Left hindlimb (tissue), 1 donor: ENCODE measurements around the gene CC2D1A.
A peak's percentile ranks its signal among the peaks of the same experiment; 100 is the strongest.

Experiments used
- DNase-seq: peaks from one replicate; pipeline ENCODE4 v3.0.0-alpha.2; 2018

The CC2D1A gene

DNA sequence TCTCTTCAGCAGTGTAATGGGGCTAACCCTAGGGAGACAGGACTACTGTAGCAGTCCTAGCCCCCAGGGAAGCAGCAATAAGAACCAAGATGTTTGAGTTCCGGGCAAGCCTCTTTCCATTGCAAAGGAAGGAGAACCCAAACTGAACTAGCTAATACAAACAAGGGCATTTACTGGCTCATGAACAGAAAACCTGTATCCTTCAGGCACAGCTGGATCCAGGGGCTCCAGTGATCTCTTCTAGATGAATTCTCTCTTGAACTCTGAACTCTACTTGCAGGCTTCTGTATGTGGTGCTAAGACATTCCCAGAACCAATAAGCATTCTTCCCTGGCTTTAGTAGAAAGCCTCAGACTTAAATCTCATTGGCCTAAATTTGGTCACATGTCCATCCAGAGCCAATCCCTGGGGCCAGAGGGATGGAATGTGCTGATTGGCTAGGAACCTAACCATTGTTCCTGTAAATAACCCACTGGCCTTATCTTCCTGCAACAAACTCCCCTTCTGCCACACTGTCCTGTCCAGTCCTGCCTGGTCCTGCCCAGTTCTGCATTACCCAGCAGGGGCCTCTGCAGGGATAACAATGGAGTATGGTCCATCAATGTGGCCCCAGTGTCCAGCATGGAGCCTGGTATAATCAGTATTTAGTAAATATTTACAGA lies 36.2 kb downstream of the CC2D1A start:
- no peak for DNase-seq

DNA sequence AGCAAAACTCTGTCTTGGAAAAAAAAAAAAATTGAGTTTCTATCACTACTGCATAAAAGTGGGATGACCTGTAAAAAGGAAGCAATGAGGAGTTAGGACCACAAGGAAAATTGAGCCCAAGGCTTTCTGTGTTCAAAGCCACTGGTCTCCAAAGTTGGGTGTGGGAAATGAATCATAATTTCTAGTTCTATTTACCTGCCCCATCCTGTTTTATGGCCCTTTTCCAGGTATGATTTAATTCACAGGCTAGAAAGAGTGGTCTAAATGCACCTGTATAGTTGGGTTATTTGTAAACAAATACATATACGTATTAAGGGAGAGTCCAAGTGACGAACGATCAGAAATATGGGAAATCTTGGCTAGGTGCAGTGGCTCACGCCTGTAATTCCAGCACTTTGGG lies 40.4 kb downstream of the CC2D1A start:
- no peak for DNase-seq

DNA sequence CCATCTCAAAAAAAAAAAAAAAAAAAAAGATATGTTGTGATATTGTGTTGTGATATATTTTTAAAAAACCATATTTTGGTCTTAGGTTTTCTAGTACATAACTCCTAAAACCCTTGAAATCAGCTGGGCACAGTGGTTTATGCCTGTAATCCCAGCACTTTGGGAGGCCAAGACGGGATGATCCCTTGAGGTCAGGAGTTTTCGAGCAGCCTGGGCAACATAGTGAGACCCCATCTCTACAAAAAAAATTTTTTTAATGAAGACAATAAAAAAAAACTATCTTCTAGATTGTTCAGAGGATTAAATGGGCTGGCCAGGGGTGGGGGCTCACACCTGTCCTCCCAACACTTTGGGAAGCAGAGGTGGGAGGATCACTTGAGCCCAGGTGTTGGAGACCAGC lies 45.0 kb downstream of the CC2D1A start:
- DNase-seq = no peak

DNA sequence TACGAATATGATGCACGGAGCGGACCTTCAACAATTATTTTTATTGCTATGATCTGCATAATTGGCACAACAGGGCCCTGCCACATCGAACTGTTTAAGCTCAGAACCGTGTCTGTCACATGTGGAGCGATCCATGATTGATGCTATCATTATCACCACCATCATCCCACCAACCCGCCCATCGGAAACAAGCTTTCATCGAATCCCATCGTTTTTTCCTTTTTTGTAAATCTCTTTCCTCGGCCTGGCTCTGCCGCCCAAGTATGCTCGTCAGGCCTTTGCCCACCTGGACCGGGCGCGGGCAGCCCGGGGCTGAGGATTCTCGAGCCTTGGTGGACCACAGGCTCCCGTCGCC lies 45.8 kb downstream of the CC2D1A start:
- DNase-seq = no peak

DNA sequence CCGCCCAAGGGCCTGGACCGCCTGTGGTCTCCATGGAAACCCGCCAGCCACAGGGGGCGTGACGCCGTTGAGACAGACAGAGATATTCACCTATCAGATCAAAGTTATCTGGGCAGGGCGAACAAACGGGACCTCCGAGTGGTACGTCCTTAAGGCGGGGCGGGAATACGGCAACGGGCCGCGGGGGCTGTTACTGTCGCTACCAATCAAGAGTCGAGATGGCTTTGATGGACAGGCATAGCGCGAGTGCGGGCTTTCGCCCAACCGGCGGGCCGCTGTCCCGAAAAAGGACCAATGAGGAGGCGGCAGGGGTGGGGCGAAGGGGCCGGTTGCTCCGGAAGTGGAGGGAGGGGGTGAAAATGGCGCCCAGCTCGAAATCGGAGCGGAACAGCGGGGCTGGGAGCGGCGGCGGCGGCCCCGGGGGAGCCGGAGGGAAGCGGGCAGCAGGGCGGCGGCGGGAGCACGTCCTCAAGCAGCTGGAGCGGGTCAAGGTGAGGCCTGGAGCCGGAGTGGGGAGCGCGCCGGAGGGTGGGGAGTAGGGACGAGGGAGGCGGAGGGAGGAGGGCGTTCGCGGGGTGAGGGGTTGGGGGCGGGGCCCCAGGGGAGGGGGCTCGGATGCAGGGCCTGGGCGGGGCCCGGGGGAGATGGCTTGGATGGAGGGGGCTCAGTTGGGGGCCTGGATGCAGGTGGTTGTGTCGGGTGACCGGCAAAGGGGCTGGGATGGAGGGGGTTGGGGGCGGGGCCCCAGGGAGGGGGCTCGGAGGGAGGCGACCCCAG lies 46.3 kb downstream of the CC2D1A start, which contains the start of gene DCAF15:
TSS of gene DCAF15 (plus strand) at position 356 of the 777 bp plus-strand sequence. CDS start at position 360, 4 bp downstream.
- peak; percentile 100 for DNase-seq

DNA sequence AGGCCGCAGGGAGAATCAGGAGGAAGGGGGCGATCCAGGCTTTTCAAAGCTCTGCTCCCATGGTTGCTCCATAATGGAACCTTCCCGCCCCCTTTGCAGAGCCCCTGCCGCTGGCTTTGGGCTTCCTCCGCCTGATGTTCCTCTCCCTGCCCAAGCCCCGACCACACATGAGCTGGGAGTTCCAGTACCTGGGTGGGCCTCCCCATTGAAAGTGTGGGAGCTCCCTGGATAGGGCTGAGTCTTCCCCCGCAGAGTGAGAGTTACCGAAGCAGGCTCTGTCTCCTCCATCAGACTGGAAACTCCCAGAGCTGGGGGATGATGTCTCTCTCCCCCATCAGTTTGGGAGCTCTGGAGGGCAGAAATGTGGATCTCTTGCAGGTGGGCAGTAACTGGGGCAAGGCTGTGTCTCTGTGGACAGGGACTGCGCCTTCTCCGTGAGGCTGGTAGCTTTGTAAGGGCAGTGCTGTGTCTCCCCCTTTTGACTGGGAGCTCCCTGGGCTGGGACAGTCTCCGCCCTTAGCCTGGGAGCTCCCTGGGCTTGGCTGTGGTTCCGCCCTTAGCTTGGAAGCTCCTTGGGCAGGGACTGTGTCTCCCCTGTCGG lies 47.0 kb downstream of the CC2D1A start:
- peak; percentile 68 for DNase-seq

DNA sequence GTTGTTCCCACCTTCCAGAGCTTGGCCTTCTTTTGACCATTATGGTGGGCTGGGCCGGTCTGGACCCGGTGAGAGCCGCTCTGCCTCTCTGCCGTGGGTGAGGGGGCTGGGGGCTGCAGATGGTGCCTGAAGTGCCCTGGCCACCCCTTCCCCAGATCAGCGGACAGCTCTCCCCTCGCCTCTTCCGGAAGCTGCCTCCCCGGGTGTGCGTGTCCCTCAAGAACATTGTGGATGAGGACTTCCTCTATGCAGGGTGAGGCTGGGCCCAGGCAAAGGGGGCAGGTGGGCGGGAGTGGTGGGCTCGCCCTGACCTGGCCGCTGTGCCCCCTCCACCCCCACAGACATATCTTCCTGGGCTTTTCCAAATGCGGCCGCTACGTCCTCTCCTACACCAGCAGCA lies 48.2 kb downstream of the CC2D1A start:
- DNase-seq = no peak

DNA sequence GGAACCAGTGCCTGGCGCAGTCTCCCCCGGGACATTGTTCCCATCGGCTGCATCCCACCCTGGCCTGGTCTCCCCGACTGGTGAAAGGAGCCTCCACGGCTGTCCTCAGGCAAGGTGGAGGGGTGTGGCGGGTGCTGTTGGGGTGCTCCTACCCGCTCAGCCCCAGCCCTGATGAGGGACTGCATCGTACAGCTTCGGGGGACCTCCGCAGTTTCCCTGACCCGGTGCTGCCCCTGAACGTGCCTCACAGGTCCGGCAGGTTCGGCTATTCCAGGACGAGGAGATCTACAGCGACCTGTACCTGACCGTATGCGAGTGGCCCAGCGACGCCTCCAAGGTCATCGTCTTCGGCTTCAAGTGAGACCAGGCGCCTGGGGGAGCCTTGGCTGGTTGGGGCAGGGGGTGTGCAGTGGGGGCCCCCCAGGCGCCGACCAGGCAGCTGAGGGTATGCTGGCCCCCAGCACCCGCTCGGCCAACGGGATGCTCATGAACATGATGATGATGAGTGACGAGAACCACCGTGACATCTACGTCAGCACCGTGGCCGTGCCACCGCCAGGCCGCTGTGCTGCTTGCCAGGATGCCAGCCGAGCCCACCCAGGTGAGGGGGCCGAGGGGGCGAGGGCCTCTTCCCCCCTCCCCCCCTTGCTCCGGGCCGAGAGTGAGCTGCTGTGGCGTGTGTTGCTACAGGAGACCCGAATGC lies 49.8 kb downstream of the CC2D1A start:
- no peak for DNase-seq

DNA sequence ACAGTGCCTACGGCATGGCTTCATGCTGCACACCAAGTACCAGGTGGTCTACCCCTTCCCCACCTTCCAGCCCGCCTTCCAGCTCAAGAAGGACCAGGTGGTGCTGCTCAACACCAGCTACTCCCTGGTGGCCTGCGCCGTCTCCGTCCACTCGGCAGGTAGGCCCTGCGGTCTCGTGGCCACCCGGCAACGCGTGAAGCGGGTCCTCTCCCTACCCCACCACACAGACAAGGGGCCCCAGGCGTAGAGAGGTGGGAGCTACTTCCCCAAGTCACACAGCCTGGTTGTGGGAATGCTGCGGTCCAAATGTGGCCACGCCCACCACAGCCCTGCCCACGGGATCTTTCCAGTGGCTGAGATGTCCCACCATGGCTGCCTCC lies 50.4 kb downstream of the CC2D1A start:
- no peak for DNase-seq

DNA sequence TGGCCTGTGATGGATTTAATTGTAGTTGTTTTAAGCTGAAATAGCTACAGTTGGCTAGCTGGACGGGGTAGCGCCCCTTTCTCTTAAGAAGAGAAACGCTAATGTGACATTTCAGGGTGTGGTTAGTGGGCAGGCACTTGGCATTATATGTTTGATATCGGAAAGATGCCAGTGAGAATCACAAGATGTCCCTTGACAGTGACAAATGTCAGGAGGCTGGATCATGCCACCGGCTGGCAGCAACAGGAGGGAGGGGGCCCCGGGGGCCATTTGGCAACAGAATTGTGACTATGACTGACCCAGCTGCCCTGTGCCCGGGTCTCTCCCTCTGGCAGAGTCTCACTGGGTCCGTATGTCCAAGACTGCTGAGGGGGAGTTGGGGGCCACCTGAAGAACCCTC lies 51.0 kb downstream of the CC2D1A start:
- no peak for DNase-seq

DNA sequence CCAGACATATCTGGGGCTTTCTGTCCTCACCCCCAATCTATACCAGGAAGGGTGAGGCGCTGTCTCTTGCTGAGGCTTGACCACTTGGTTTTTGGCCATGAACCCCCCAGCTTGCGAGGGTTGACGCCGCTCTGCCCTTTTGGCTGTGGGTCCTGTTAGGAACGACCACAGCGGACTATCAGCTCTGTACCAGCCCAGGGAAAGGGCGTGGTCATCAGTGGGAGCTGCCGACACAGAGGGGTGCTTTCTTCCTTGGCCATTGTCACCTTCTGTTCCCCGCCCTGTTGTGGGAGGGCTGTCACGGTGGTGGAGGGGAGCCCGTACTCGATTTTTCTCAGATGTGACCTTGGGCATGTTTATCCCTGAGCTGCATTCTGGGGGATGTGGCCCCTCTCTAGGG lies 52.0 kb downstream of the CC2D1A start:
- no peak for DNase-seq

DNA sequence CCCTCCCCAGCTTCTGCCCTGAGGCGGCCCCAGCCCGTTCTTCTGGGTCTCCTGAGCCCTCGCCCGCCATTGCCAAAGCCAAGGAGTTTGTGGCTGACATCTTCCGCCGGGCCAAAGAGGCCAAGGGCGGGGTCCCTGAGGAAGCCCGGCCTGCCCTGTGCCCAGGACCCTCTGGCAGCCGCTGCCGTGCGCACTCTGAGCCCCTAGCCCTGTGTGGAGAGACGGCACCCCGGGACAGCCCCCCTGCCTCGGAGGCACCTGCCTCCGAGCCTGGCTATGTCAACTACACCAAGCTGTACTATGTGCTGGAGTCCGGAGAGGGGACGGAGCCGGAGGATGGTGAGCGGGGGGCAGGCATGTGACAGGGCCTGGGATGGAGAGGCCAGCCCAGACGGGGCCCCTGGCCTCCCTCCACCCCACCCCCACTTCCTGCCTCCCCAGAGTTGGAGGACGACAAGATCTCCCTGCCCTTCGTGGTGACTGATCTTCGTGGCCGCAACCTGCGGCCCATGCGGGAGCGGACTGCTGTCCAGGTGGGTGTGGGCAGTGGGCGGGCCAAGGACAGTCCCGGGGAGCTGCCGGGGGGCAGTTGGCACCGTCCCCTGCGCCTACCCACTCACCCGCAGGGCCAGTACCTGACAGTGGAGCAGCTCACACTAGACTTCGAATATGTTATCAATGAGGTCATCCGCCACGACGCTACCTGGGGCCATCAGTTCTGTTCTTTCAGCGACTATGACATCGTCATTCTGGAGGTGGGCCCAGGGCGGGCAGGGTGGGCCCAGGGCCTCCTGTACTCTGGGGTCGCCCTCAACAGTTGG lies 53.4 kb downstream of the CC2D1A start:
- DNase-seq = no peak

DNA sequence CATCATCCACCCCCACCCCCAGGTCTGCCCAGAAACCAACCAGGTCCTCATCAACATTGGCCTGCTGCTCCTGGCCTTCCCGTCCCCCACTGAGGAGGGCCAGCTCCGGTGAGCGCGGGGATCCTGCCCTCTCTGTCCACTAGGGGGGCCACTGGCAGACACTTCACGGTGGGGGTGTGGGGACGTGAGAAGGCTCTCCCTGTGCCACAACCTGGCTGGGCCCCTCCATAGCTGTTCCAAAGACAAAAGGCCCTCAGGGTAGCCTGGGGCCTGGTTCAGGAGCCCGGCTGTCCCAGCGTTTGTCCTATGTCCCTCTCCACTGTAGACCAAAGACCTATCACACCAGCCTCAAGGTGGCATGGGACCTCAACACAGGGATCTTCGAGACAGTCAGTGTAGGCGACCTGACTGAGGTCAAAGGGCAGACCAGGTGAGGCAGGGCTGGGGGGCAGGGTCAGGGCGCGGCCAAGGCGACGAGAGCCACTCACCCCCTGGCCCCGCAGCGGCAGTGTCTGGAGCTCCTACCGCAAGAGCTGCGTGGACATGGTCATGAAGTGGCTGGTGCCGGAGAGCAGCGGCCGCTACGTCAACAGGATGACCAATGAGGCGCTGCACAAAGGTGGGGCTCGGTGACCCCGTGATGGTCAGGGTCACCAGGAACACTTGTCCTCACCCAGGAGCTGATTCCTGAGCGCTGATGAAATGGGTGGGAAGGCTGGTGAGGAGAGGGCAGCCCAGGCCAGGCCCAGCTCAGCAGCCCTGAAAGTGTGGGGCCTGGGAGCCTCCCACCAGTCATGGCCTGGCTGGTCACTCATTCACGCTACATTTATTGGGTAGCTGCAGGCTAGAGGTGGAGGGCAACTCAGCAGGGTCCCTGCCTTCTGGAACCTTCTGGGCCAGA lies 54.2 kb downstream of the CC2D1A start:
- peak; percentile 37 for DNase-seq

DNA sequence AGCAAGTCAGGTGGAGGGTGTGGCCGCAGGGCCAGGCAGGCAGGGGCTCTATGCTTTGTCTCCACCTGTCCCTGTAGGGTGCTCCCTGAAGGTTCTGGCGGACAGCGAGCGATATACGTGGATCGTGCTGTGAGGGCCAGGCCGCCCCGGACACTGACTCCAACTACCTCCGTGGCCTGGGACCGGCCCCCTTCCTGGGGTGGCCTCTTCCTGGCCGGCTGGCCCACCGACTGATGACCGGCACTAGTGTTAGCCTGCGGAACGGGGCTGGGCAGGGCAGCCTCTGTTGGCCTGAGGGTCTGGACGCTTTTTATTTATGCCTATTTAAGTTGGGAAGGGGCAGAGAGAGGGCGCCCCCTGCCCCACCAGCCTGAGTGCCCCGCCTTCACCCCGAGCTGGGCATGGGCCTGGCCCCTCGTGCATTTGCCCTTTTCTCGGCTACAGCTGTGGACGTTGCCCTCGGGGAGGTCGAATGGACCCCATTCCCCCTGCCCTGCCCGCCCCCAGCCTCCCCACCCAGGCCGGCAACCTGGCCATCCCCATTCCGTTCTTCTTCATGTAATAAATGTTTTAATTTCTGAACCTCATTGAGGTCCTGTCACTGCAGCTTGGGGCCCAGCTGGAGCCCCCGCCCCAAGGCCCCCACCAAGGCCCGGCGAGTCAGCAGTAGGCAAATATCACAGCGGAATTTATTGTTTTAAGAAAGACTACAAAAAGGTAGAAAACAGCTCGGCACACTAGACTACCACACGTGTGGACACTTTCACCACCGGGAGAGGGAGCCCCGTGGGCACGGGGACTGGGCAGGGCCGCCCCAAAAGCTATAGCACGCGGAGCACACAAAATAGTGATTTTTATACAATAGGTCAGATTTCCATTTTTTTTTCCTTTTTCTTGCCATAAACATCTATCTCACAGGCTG lies 55.1 kb downstream of the CC2D1A start:
- DNase-seq = no peak

DNA sequence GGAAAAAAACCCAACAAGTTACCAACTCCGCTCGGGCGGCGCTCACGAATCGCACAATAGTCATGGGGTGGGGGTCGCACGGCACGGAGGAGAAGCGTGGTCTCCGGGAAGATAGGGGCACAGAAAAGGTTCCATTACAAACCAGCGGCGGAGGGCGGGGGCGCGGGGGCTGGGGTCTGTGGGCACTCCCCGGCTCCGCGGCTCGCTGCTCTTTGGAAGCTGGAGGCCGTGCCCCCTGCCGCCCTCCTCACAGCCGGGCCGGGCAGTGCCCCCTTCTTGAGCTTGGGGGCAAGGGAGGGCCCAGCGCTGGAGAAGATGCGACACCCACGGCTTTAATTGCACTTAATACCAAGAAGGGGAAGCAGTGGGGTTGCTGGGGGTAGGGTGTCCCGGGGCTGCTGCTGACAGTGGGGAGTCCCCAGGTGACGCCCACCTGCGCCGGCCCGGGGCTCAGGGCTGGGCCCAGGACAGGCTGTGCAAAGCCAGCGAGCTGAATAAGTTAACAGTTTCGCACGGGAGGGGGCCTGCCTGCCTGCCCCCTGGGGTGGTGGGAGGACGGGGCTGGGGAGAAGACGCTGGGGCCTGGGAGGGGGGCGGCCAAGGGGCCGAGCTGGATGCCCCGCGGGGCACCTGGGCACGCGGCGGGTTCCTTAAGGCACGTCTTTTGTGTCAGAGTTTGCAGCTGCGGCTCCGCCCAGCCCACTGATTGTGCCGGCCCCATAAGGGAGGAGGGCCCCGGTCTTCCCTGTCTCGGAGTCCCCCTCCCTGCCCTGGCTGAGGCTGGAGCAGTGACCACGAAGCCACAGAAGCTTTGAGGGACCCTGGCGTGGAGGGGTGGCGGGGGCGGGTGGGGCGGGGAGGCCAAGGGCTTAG lies 56.1 kb downstream of the CC2D1A start:
- DNase-seq = peak; percentile 79

DNA sequence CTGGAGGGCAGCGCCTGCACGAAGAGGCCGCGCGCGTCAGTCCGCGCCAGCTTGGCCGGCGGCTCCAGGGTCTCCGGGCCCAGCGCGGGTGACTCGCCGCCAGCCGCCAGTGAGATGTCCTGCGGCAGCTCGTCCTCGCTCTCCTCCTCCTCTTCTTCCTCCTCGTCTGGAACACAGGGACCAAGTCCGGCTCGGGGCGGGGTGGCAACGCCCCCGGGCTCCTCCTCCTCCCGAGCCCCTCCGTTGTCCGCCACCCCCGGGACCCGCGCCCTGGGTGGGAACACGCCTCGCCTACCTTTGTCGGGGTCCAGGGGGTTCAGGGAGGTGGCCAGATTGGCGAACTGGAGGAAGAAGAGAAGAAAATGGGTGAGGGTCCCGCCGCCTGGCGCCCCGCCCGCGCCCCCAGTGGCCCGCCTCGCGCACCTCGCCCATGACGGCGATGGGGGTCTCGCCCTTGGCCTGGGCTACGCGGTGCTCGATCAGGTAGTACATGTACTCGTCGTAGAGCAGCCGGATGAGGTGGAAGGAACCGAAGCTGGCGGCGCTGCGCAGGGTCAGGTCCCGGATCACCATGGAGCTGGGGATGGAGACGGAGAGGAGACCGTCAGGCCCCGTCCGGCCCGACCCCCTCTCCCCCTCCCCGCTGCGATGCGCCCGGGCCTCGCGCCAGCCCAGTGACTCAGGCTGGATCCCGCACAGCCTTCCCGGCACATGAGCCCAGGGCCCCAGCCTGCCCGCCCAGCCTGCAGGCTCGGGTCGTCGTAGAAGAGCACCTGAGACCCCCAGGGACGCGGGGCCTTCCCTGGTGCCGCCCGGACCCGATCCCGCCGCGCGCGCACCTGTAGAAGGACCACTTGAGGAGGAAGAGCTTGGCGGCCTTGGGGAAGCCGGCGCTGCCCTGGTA lies 57.0 kb downstream of the CC2D1A start:
- peak; percentile 81 for DNase-seq

DNA sequence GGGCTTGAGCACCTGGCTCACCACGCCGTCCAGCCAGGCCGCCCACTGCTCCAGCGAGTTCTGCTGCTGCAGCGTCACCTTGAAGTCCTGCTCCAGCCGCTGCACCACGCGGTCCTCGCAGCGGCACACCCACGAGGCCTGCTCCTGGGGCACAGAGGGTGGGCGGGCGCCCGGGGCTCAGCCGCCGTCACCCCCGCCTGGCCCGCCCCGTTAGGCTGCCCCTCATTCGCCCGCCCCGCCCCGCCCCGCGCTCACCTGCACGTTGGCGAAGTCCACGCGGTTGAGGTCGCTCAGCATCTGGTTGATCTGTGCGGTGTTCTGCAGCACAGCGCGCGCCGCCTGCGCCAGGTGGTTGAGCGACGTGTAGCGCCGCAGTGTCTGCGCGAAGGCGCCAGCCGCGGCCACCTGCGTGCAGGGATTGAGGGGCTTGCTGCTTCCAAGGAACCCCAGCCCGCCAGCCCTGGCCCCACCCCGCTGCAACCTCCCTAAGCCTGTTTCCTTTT lies 57.7 kb downstream of the CC2D1A start:
- no peak for DNase-seq

DNA sequence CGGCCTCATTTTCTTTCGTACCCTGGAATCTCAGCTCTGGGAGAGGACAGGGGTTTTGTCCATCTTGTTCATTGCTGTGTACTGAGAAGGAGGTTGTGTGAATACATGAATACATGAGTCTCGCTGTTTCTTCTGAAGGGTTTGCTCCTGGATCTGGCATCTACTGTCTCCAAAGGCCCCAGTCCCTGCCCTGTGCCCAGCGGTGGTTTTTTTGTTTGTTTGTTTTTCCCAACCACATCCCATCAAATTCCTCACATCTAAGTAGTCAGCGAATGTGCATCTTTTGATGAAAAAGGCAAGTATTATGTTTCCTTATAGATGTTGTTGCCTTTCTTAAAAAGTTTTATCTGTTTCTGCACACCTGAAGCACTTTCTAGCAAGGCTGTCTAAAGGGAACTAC lies 58.8 kb downstream of the CC2D1A start:
- DNase-seq = no peak
